DMS 273 treated with DMSO at 0.1 percent for 48 hours (cell line): ENCODE results near the gene RER1.
A peak's percentile ranks its signal among the peaks of the same experiment; 100 is the strongest.

Source experiments
- DNase-seq: peaks from one replicate; lab custom pipeline; 2025; lab: John Stamatoyannopoulos, UW

Gene RER1

GRCh38 chr1:2407166-2407990 is 15.7 kb downstream of the RER1 start:
- no peak for DNase-seq

- DNase-seq: no peak
Measured at GRCh38 chr1:2407991-2408275, 16.3 kb downstream of the RER1 start.

- no peak for DNase-seq
Measured at GRCh38 chr1:2408456-2408855, 16.8 kb downstream of the RER1 start.

- no peak for DNase-seq
Measured at GRCh38 chr1:2408859-2409276, 17.2 kb downstream of the RER1 start.

- DNase-seq: no peak
Measured at GRCh38 chr1:2409745-2410144, 18.1 kb downstream of the RER1 start.

GRCh38 chr1:2411801-2412394 is 20.3 kb downstream of the RER1 start:
- DNase-seq: no peak

GRCh38 chr1:2412395-2412772 is 20.7 kb downstream of the RER1 start, which contains the start of gene PEX10:
PEX10 (minus strand) TSS chr1:2412564; CDS start chr1:2412502, 62 bp downstream.
- peak; percentile 67 for DNase-seq

- no peak for DNase-seq
Measured at GRCh38 chr1:2412773-2413494, 21.3 kb downstream of the RER1 start.

GRCh38 chr1:2413495-2414296 is 22.1 kb downstream of the RER1 start:
- no peak for DNase-seq

- DNase-seq: peak; percentile 31
Measured at GRCh38 chr1:2414297-2414958, 22.8 kb downstream of the RER1 start.

- no peak for DNase-seq
Measured at GRCh38 chr1:2415337-2415736, 23.7 kb downstream of the RER1 start.

- no peak for DNase-seq
Measured at GRCh38 chr1:2415801-2416208, 24.2 kb downstream of the RER1 start.

GRCh38 chr1:2416403-2416802 is 24.8 kb downstream of the RER1 start:
- DNase-seq: no peak

- no peak for DNase-seq
Measured at GRCh38 chr1:2417083-2417832, 25.6 kb downstream of the RER1 start.

GRCh38 chr1:2417833-2418225 is 26.2 kb downstream of the RER1 start:
- DNase-seq: no peak

GRCh38 chr1:2418791-2419320 is 27.2 kb downstream of the RER1 start:
- DNase-seq: no peak

GRCh38 chr1:2419416-2419815 is 27.8 kb downstream of the RER1 start:
- no peak for DNase-seq

GRCh38 chr1:2422523-2422922 is 30.9 kb downstream of the RER1 start:
- no peak for DNase-seq

- DNase-seq: no peak
Measured at GRCh38 chr1:2425892-2426291, 34.3 kb downstream of the RER1 start.

GRCh38 chr1:2426540-2426939 is 34.9 kb downstream of the RER1 start:
- no peak for DNase-seq

GRCh38 chr1:2427051-2427450 is 35.4 kb downstream of the RER1 start:
- no peak for DNase-seq
